Measurements from ENCODE around the gene SLC6A17.

Gene SLC6A17

DNA sequence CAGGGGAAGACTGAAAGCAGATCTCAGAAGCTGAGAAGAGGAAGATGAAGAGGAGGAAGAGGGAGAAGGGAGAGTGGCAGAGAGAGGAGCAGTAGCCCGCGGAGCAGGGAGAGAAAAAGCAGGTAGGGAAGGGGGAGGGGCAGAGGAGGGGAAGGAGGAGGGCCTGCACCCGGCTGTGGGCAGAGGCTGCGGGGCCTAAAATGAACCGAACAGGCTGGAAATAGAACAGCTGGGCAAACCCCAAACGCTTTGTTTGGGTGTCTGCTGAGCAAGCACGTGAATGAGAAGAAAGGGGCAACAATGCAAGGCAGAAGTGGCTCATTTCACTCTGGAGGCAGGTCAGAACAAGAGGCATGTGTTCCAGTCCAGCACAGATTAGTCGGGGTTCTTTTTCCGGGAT lies 93.3 kb downstream of the SLC6A17 start:
- no peak for DNase-seq

GRCh38 chr1:110245876-110246620 lies 95.8 kb downstream of the SLC6A17 start:
- DNase-seq: no peak

DNA sequence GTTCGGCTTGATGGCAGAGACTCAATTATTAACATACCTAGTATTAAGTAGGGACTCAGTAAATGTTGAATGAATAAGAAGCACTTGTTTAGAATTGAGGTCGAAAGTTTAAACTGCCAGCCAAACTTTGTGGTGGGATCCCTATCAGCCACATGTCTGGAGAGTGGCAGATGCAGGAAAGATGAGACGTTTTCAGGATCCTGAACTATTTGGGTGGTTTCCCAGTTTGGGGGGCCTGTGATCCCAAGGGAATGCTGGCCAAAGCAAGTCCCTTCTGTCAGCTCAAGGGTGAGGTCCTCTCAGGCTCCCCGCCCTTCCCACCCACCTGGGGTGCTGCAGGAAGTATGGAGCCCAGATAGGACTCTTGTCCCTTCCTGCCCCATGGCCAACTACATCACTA lies 98.5 kb downstream of the SLC6A17 start:
- no peak for DNase-seq

DNA sequence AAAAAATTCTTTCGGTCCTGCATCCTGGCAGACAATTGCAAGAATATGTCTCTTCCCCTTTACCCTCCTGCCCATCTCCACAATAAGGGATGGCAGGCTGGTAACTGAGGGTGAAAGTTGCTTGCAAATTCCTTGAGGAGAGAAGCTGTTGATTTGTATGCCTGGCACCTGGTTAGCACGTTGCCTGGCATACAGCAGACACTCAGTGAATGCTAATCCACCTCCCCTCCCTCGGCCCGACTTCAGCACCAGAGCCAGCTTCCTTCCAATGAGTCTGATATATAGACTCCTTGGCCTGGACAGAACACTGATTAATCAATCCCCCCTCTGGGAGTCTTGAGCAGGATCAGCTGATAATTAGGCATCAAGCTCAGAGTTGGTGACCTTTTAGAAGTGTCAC lies 99.0 kb downstream of the SLC6A17 start:
- DNase-seq: no peak

- DNase-seq: no peak
Measured at GRCh38 chr1:110250008-110250407, 99.7 kb downstream of the SLC6A17 start.

- DNase-seq: no peak
Measured at GRCh38 chr1:110250749-110251148, 100.5 kb downstream of the SLC6A17 start.
